IPS-20b (cell line): Measurements from ENCODE around the gene CCDC178.
"Not testable (repeated sequence)": the region's sequence is repeated elsewhere in the genome, so short reads cannot be mapped to it uniquely, and the experiment has no call there.

Experiments
- H3K27ac ChIP-seq: one replicate; pipeline ENCODE4 v1.5.1; 2013; ENCODE audit warnings: low read length
- H3K27me3 ChIP-seq: 2 replicates; pipeline ENCODE4 v1.6.1; 2013; ENCODE audit warnings: mild to moderate bottlenecking, low read length, inconsistent platforms; ENCODE audit not compliant: insufficient read depth
- H3K36me3 ChIP-seq: 2 replicates; pipeline ENCODE4 v1.6.1; 2013; ENCODE audit warnings: low read depth, mild to moderate bottlenecking, inconsistent platforms, low read length, moderate library complexity; ENCODE audit not compliant: insufficient read depth
- H3K4me1 ChIP-seq: 2 replicates; pipeline ENCODE4 v1.6.1; 2013; ENCODE audit warnings: mild to moderate bottlenecking, control low read depth, inconsistent platforms, low read length, moderate library complexity; ENCODE audit not compliant: insufficient read depth
- H3K4me3 ChIP-seq: 2 replicates; pipeline ENCODE4 v1.5.1; 2013; ENCODE audit warnings: mild to moderate bottlenecking, low read length, inconsistent platforms
- H3K9ac ChIP-seq: 2 replicates; pipeline ENCODE4 v1.6.1; 2013; ENCODE audit warnings: low read depth, mild to moderate bottlenecking, inconsistent platforms, low read length, moderate library complexity
- H3K9me3 ChIP-seq: 2 replicates; pipeline ENCODE4 v1.6.1; 2013; ENCODE audit warnings: mild to moderate bottlenecking, low read depth, low read length, inconsistent platforms; ENCODE audit not compliant: insufficient read depth

The CCDC178 gene

GRCh38 chr18:33432857-33433256 is 7.7 kb downstream of the CCDC178 start:
- Histone ChIP-seq H3K9me3 (no peaks in the 10 kb centered on the region), H3K9ac (no peak overlapping the region), H3K36me3 (no peaks in the 10 kb centered on the region), H3K4me3 (no peak overlapping the region), H3K27ac (no peak overlapping the region), H3K27me3 (no peaks in the 10 kb centered on the region), H3K4me1 (no peaks in the 10 kb centered on the region)

DNA sequence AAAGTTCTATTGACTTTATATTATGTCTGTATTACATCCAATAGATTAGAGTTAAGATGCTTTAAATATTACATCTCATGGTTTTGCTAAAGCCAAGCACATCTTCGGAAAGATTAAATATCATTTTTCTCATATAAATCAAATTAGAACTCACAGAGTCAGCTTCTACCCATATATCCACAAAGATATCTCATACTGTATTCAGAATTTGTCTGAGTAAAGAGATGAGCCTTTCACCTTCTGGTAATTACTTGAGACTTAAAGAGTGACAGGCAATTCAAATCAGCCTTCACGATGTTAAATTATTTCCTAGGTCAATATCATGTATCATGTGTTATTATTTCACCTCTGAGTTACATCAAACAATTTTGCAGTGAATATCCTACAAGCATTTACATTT is 13.0 kb downstream of the CCDC178 start:
- H3K9me3 ChIP-seq = no peaks in the 10 kb centered on the region
- H3K4me3 ChIP-seq = no peak overlapping the region
- H3K4me1 ChIP-seq = no peaks in the 10 kb centered on the region
- H3K36me3 ChIP-seq = no peaks in the 10 kb centered on the region
- H3K27me3 ChIP-seq = no peaks in the 10 kb centered on the region
- no peak overlapping the region for H3K27ac ChIP-seq
- no peak overlapping the region for H3K9ac ChIP-seq

- H3K36me3 ChIP-seq = no peaks in the 10 kb centered on the region
- no peaks in the 10 kb centered on the region for H3K27me3 ChIP-seq
- H3K9me3 ChIP-seq = no peaks in the 10 kb centered on the region
- H3K4me1 ChIP-seq = no peaks in the 10 kb centered on the region
- no peak overlapping the region for H3K27ac ChIP-seq
- H3K4me3 ChIP-seq = no peak overlapping the region
- no peak overlapping the region for H3K9ac ChIP-seq
Observed at GRCh38 chr18:33424266-33424946, 16.1 kb downstream of the CCDC178 start.

DNA sequence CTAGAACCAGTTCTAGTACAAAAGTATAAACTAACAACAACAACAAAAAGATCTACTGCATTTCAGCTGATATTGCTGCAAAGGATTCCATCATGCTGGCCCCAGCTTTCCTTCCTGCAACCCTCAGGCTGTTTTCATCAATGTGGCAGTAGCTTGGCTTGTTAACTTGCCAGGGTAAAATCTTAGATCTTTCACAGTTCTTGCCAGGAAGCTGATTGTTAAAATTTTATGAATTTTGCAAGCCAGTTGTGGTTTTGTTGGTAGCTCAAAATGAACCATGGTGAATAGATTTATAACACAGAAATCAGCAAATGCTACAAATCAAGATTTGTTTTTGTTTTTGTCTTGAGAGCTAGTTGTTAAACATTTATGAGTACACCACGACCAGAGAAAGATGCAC is 19.3 kb downstream of the CCDC178 start:
- no peaks in the 10 kb centered on the region for H3K36me3 ChIP-seq
- no peaks in the 10 kb centered on the region for H3K4me1 ChIP-seq
- H3K27ac ChIP-seq = no peak overlapping the region
- no peak overlapping the region for H3K4me3 ChIP-seq
- H3K9me3 ChIP-seq = no peaks in the 10 kb centered on the region
- no peak overlapping the region for H3K9ac ChIP-seq
- no peaks in the 10 kb centered on the region for H3K27me3 ChIP-seq

DNA sequence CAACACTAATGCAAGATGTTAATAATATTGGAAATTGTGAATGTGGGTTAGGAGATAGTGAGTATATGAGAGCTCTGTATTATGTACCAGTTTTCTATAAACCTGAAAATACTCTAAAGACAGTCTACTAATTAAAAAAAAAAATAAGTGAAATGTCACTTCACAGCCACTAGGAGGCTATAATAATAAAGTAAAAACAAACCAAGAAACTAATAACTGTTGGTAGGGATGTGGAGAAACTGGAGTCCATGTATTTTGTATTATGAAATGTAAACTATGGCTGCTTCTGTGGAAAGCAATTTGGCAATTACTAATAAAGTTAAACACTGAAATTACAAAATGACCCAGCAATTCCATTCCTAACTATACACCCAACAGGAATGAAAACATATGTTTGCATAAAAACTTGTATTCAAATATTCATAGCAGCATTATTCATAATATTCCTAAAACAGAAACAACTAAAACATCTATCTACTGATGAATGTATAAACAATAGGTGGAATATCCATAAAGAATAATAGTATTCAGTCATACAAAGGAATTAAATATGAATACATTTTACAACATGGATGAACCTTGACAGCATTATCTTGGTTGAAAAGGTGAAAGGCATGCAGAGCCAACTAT is 36.2 kb downstream of the CCDC178 start:
- Histone ChIP-seq H3K4me1 (no peaks in the 10 kb centered on the region), H3K9ac (no peak overlapping the region), H3K4me3 (no peak overlapping the region), H3K9me3 (no peaks in the 10 kb centered on the region), H3K36me3 (no peaks in the 10 kb centered on the region), H3K27me3 (no peaks in the 10 kb centered on the region), H3K27ac (no peak overlapping the region)

GRCh38 chr18:33398939-33399338 is 41.6 kb downstream of the CCDC178 start:
- not testable (repeated sequence) for H3K9me3 ChIP-seq

DNA sequence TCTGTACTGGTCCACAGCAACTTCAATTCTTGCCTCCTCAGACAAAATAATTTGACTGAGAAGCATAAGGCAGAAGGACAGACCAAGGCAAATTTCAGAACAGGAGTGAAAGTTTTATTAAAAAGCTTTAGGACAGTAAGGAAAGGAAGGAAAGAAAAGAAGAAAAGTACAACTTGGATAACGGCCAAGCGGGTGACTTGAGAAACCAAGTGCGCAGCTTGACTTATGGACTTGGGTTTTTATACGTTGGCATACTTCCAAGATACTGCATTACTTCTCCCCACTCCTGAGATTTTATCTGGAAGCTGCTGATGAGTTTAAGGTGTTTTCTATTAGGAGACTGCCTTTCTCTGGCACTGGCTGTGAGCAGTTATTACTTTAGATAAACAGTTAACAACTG is 64.7 kb downstream of the CCDC178 start:
- H3K27me3 ChIP-seq = no peaks in the 10 kb centered on the region
- no peaks in the 10 kb centered on the region for H3K4me1 ChIP-seq
- H3K9ac ChIP-seq = no peak overlapping the region
- no peak overlapping the region for H3K4me3 ChIP-seq
- H3K9me3 ChIP-seq = no peaks in the 10 kb centered on the region
- no peaks in the 10 kb centered on the region for H3K36me3 ChIP-seq
- no peak overlapping the region for H3K27ac ChIP-seq

More at GRCh38 chr18:33398939-33399338, 41.6 kb downstream of the CCDC178 start:
- H3K27ac ChIP-seq, H3K4me3 ChIP-seq, H3K27me3 ChIP-seq, H3K9ac ChIP-seq, H3K4me1 ChIP-seq, H3K36me3 ChIP-seq: not testable (repeated sequence)

GRCh38 chr18:33372442-33372841 is 68.1 kb downstream of the CCDC178 start:
- Histone ChIP-seq H3K36me3 (no peaks in the 10 kb centered on the region), H3K4me3 (no peak overlapping the region), H3K9me3 (no peaks in the 10 kb centered on the region), H3K4me1 (no peaks in the 10 kb centered on the region; the same call in 1 of the 2 replicates), H3K9ac (no peak overlapping the region), H3K27ac (no peak overlapping the region), H3K27me3 (no peaks in the 10 kb centered on the region)

DNA sequence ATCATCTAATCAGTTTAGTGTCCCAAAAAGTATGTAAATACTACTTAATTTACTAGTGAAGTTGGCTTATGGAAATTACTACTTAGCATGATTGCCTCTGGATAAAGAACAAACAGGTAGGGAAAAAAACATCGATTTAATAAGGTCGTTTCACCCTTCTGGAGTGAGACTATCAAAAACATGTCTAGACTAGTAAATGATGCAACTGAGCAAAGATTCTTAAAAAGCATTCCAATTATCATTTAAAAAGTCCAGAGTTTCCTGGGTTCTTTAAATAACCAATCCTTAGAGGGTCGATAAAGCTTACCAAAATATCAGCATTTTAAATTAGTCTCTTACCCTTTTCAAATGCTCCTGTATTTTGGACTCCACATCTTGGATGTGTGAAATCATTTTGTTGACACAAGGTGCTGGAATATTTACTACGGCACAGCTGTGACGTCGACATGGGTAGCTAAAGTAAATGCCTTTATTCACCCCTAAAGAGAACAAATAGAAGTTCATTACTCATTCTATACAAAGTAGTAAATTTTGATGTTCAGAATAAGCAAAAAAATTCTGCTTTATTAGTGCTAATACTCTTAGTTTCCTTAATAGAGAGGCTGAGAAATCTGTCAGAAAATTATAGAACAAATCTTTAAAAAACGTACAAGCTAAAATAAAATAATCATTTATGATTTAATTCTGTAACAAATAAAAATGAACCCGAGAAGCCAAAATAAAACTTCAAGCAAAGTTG is 70.6 kb downstream of the CCDC178 start:
- no peak overlapping the region for H3K4me3 ChIP-seq
- no peaks in the 10 kb centered on the region for H3K27me3 ChIP-seq
- H3K36me3 ChIP-seq = no peaks in the 10 kb centered on the region
- no peak overlapping the region for H3K9ac ChIP-seq
- H3K9me3 ChIP-seq = no peaks in the 10 kb centered on the region
- H3K4me1 ChIP-seq = no peaks in the 10 kb centered on the region; the same call in 1 of the 2 replicates
- H3K27ac ChIP-seq = no peak overlapping the region

- no peak overlapping the region for H3K4me3 ChIP-seq
- no peaks in the 10 kb centered on the region for H3K9me3 ChIP-seq
- H3K36me3 ChIP-seq = no peaks in the 10 kb centered on the region
- no peaks in the 10 kb centered on the region for H3K27me3 ChIP-seq
- H3K9ac ChIP-seq = no peak overlapping the region
- H3K27ac ChIP-seq = no peak overlapping the region
- peaks cover 10% of the 10 kb centered on the region for H3K4me1 ChIP-seq
Observed at GRCh38 chr18:33356735-33357134, 83.8 kb downstream of the CCDC178 start.

DNA sequence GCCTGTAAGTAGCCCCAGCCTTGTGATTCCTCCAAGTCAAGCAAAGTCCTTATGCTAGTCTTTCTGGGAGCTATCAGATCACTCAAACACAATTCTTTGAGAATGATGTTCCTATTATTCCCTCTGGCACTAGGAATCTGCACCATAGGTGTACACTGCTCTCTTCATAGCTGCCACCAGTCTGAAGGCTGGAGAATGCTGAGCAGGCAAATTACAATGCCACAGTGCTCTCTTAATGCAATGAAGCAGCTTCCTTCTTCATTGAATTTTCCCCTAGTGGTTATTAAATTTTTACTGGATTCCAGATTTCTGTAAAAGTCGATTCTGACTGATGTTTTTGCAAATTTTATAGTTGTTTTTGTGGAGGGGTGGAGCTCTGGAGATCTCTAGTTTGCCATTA is 84.8 kb downstream of the CCDC178 start:
- H3K9ac ChIP-seq = no peak overlapping the region
- H3K4me3 ChIP-seq = no peak overlapping the region
- peaks cover 10% of the 10 kb centered on the region for H3K4me1 ChIP-seq
- no peaks in the 10 kb centered on the region for H3K27me3 ChIP-seq
- no peaks in the 10 kb centered on the region for H3K9me3 ChIP-seq
- no peak overlapping the region for H3K27ac ChIP-seq
- no peaks in the 10 kb centered on the region for H3K36me3 ChIP-seq

- no peaks in the 10 kb centered on the region for H3K9me3 ChIP-seq
- no peaks in the 10 kb centered on the region for H3K27me3 ChIP-seq
- no peak overlapping the region for H3K4me3 ChIP-seq
- no peaks in the 10 kb centered on the region for H3K36me3 ChIP-seq
- peaks cover 10% of the 10 kb centered on the region for H3K4me1 ChIP-seq
- H3K27ac ChIP-seq = no peak overlapping the region
- H3K9ac ChIP-seq = no peak overlapping the region
Observed at GRCh38 chr18:33355263-33355662, 85.3 kb downstream of the CCDC178 start.
